ENCODE data around the gene JAZF1. TPM values are rescaled to one million over a fixed set of nuclear protein-coding genes. Genes with fewer than 3 reads are reported as not detected.

JAZF1 gene
- total and polyA plus RNA-seq, 9 of the 15 experiments (the other 6 are each of a cell fraction or from before 2014, with no cell fraction given): 0.04 to 0.64 (median 0.11) TPM; not detected in 3

- TF ChIP-seq SUPT5H (IDR thresholded peaks at IDR 0.05) (no peak), FOXA1 (IDR thresholded peaks at IDR 0.05; ENCODE audit: borderline replicate concordance) (no peak), NR2F6 (CRISPR knock-in tag; IDR thresholded peaks at IDR 0.05) (no peak), CBX1 (IDR thresholded peaks at IDR 0.05; ENCODE audit: low read depth) (no peak), ZNF282 (CRISPR knock-in tag; IDR thresholded peaks at IDR 0.05) (no peak), PTTG1 (tag; IDR thresholded peaks at IDR 0.05; ENCODE audit: low read depth) (no peak), ZNF253 (CRISPR knock-in tag; conservative IDR thresholded peaks at IDR 0.05) (no peak), WHSC1 (IDR thresholded peaks at IDR 0.05; ENCODE audit: low read length) (no peak), ZNF175 (CRISPR knock-in tag; IDR thresholded peaks at IDR 0.05; ENCODE audit: low read depth) (no peak), RBFOX2 (IDR thresholded peaks at IDR 0.05; ENCODE audit: low read depth, low read length) (no peak)
- TF ChIP-seq, protein P1, sequence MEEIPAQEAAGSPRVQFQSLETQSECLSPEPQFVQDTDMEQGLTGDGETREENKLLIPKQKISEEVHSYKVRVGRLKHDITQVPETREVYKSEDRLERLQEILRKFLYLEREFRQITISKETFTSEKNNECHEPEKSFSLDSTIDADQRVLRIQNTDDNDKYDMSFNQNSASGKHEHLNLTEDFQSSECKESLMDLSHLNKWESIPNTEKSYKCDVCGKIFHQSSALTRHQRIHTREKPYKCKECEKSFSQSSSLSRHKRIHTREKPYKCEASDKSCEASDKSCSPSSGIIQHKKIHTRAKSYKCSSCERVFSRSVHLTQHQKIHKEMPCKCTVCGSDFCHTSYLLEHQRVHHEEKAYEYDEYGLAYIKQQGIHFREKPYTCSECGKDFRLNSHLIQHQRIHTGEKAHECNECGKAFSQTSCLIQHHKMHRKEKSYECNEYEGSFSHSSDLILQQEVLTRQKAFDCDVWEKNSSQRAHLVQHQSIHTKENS (CRISPR knock-in tag; IDR thresholded peaks at IDR 0.05): no peak
- TF ChIP-seq, protein P2, sequence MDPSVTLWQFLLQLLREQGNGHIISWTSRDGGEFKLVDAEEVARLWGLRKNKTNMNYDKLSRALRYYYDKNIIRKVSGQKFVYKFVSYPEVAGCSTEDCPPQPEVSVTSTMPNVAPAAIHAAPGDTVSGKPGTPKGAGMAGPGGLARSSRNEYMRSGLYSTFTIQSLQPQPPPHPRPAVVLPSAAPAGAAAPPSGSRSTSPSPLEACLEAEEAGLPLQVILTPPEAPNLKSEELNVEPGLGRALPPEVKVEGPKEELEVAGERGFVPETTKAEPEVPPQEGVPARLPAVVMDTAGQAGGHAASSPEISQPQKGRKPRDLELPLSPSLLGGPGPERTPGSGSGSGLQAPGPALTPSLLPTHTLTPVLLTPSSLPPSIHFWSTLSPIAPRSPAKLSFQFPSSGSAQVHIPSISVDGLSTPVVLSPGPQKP (CRISPR knock-in tag; IDR thresholded peaks at IDR 0.05): no peak
- H2AFZ ChIP-seq (ENCODE audit: low read depth, low read length): no peak overlapping the region
- ChIA-PET POLR2A (interaction anchor here (1.2 kb wide), 1 partner anchor 18 kb away, joined by 3 read pairs; no protein-coding TSS in a partner anchor), CTCF (ENCODE audit: low intra/inter-chr PET ratio) (no interaction called here)
- WGBS (ENCODE audit: insufficient coverage, low coverage, missing lambda C conversion rate): 4% methylated on average over 10 of the region's 10 CpGs
- H4K20me1 ChIP-seq (replicated peaks; ENCODE audit: control insufficient read depth, insufficient read depth, low read length): no peaks in the 10 kb centered on the region
- peaks cover 44 to 66% of the 10 kb centered on the region in 2 experiments for H3K27me3 ChIP-seq (ENCODE audit: control insufficient read depth in 2 of 2, insufficient read depth in 2 of 2, low read length in 2 of 2)
- H3K4me1 ChIP-seq (replicated peaks in 1 of 2; ENCODE audit: control insufficient read depth in 2 of 2, insufficient read depth in 2 of 2, low read length in 2 of 2): no peaks in the 10 kb centered on the region
- no peak overlapping the region for H3K27ac ChIP-seq (ENCODE audit: extremely low read depth, low read depth, low read length)
- ATAC-seq (no peak), DNase-seq (ENCODE audit: extremely low read depth in 1 of 4, low spot score in 3 of 4) (no peak), FAIRE-seq (no peak)
- H3K36me3 ChIP-seq (ENCODE audit: control insufficient read depth, insufficient read depth, low read length): no peaks in the 10 kb centered on the region
- no peak overlapping the region for H3K4me3 ChIP-seq
- in situ Hi-C loops (cut with MboI) (no loop called here), intact Hi-C loops (cut with micrococcal nuclease) (no loop called here)
- no peak overlapping the region for H3K9ac ChIP-seq (ENCODE audit: insufficient read depth in 1 of 2, low read depth in 2 of 2, low read length in 2 of 2)
- no TSS peak for BruUV-seq (replicated peaks)
- no peak overlapping the region for H3K4me2 ChIP-seq (ENCODE audit: insufficient read depth, low read length)
- no peaks in the 10 kb centered on the region for H3K79me2 ChIP-seq (ENCODE audit: control insufficient read depth, insufficient read depth, low read length)
- H3K9me3 ChIP-seq (replicated peaks; ENCODE audit: control insufficient read depth, insufficient read depth, low read depth, low read length): no peaks in the 10 kb centered on the region
- H3K9me1 ChIP-seq (ENCODE audit: control insufficient read depth, insufficient read depth, low read length): no peaks in the 10 kb centered on the region
Measured at GRCh38 chr7:27839099-27839498, 341.5 kb downstream of the JAZF1 start.

Measured in K562 (cell line).